ENCODE data around the gene PMAIP1. TPM values are rescaled to one million over a fixed set of nuclear protein-coding genes. Genes with fewer than 3 reads are reported as not detected.

PMAIP1 gene
- total and polyA plus RNA-seq, 9 of the 15 experiments (the other 6 are each of a cell fraction or from before 2014, with no cell fraction given), result 8.0 to 22.9 (median 14.9) TPM

DNA sequence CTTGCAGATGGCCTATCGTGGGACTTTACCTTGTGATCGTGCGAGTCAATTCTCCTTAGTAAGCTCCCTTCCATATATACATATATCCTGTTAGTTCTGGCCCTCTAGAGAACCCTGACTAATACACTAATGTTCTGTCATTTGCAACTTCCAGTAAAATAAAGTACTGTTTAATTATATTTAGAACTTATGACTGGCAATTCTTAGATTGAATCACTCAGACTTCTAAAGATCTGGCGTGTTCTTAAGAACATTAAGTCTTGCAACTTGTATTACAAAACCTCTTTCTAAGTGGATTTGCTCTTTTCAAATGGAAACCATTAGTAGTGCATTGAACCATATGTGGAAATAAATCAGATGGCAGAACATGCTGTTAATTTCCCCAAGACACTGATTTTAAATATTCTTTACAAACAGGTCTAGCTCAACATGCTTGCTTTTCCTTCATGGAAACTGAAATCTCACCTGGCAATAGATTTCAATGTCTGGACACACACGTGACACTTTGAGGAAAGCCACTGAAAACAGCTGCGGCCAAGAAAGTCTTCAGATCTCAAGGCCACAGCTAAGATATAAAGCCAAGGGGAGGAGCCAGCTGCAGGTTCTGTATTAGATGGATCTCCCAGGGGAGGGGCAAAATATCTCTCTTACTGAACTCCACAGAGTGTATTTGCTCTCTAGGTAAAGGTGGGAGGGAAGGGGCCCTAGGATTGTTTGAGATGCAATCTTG is 50.6 kb downstream of the PMAIP1 start:
- H3K36me3 ChIP-seq (ENCODE audit: control insufficient read depth, insufficient read depth, low read length), result no peaks in the 10 kb centered on the region
- H4K20me1 ChIP-seq (replicated peaks; ENCODE audit: control insufficient read depth, insufficient read depth, low read length), result no peaks in the 10 kb centered on the region
- H3K9me3 ChIP-seq (replicated peaks; ENCODE audit: control insufficient read depth, insufficient read depth, low read depth, low read length), result no peaks in the 10 kb centered on the region
- no peak overlapping the region for H3K4me2 ChIP-seq (ENCODE audit: insufficient read depth, low read length)
- ChIA-PET CTCF (ENCODE audit: low intra/inter-chr PET ratio) (no interaction called here), POLR2A (interaction anchor here (1.0 kb wide), 1 partner anchor 30 kb away, joined by 4 read pairs; no protein-coding TSS in a partner anchor)
- DNase-seq (ENCODE audit: extremely low read depth in 1 of 4, low spot score in 3 of 4) (no peak), FAIRE-seq (no peak), ATAC-seq (no peak)
- no peak overlapping the region for H3K27ac ChIP-seq (ENCODE audit: extremely low read depth, low read depth, low read length)
- no peaks in the 10 kb centered on the region for H3K27me3 ChIP-seq (ENCODE audit: control insufficient read depth in 2 of 2, insufficient read depth in 2 of 2, low read length in 2 of 2)
- BruUV-seq (replicated peaks), result no TSS peak
- no peak overlapping the region for H2AFZ ChIP-seq (ENCODE audit: low read depth, low read length)
- 23% methylated on average over 6 of the region's 6 CpGs for WGBS (ENCODE audit: insufficient coverage, low coverage, missing lambda C conversion rate)
- intact Hi-C loops (cut with micrococcal nuclease) (no loop called here), in situ Hi-C loops (cut with MboI) (no loop called here)
- H3K9ac ChIP-seq (ENCODE audit: insufficient read depth in 1 of 2, low read depth in 2 of 2, low read length in 2 of 2), result no peak overlapping the region
- H3K4me3 ChIP-seq, result no peak overlapping the region
- H3K4me1 ChIP-seq (replicated peaks in 1 of 2; ENCODE audit: control insufficient read depth in 2 of 2, insufficient read depth in 2 of 2, low read length in 2 of 2), result no peaks in the 10 kb centered on the region
- no peaks in the 10 kb centered on the region for H3K9me1 ChIP-seq (ENCODE audit: control insufficient read depth, insufficient read depth, low read length)
- TF ChIP-seq TEAD2 (tag; IDR thresholded peaks at IDR 0.05), result no peak
- TF ChIP-seq PML (IDR thresholded peaks at IDR 0.05; ENCODE audit: low read length), result no peak
- H3K79me2 ChIP-seq (ENCODE audit: control insufficient read depth, insufficient read depth, low read length), result no peaks in the 10 kb centered on the region

GRCh38 chr18:59951591-59951990 is 51.8 kb downstream of the PMAIP1 start:
- no peaks in the 10 kb centered on the region for H3K36me3 ChIP-seq (ENCODE audit: control insufficient read depth, insufficient read depth, low read length)
- TF ChIP-seq, protein P1, sequence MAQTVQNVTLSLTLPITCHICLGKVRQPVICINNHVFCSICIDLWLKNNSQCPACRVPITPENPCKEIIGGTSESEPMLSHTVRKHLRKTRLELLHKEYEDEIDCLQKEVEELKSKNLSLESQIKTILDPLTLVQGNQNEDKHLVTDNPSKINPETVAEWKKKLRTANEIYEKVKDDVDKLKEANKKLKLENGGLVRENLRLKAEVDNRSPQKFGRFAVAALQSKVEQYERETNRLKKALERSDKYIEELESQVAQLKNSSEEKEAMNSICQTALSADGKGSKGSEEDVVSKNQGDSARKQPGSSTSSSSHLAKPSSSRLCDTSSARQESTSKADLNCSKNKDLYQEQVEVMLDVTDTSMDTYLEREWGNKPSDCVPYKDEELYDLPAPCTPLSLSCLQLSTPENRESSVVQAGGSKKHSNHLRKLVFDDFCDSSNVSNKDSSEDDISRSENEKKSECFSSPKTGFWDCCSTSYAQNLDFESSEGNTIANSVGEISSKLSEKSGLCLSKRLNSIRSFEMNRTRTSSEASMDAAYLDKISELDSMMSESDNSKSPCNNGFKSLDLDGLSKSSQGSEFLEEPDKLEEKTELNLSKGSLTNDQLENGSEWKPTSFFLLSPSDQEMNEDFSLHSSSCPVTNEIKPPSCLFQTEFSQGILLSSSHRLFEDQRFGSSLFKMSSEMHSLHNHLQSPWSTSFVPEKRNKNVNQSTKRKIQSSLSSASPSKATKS (CRISPR knock-in tag; IDR thresholded peaks at IDR 0.05), result no peak
- TF ChIP-seq CUX1 (CRISPR knock-in tag; IDR thresholded peaks at IDR 0.05) (no peak), MTA3 (IDR thresholded peaks at IDR 0.05; ENCODE audit: borderline replicate concordance) (no peak)
- ChIA-PET POLR2A (no interaction called here), CTCF (ENCODE audit: low intra/inter-chr PET ratio) (no interaction called here)
- whole genome bisulfite sequencing (ENCODE audit: insufficient coverage, low coverage, missing lambda C conversion rate), result 16% methylated on average over 3 of the region's 4 CpGs
- BruUV-seq (replicated peaks), result no TSS peak
- no peak overlapping the region for H3K4me3 ChIP-seq
- DNase-seq (ENCODE audit: extremely low read depth in 1 of 4, low spot score in 3 of 4), result no peak
- H3K9me3 ChIP-seq (replicated peaks; ENCODE audit: control insufficient read depth, insufficient read depth, low read depth, low read length), result no peaks in the 10 kb centered on the region
- no peaks in the 10 kb centered on the region for H3K27me3 ChIP-seq (ENCODE audit: control insufficient read depth in 2 of 2, insufficient read depth in 2 of 2, low read length in 2 of 2)
- H4K20me1 ChIP-seq (replicated peaks; ENCODE audit: control insufficient read depth, insufficient read depth, low read length), result no peaks in the 10 kb centered on the region
- H3K27ac ChIP-seq (ENCODE audit: extremely low read depth, low read depth, low read length), result no peak overlapping the region
- in situ Hi-C loops (cut with MboI) (no loop called here), intact Hi-C loops (cut with micrococcal nuclease) (no loop called here)
- no peak overlapping the region for H3K4me2 ChIP-seq (ENCODE audit: insufficient read depth, low read length)
- ATAC-seq, result no peak
- no peak overlapping the region for H2AFZ ChIP-seq (ENCODE audit: low read depth, low read length)
- no peak for FAIRE-seq
- H3K9me1 ChIP-seq (ENCODE audit: control insufficient read depth, insufficient read depth, low read length), result no peaks in the 10 kb centered on the region
- H3K9ac ChIP-seq (ENCODE audit: insufficient read depth in 1 of 2, low read depth in 2 of 2, low read length in 2 of 2), result no peak overlapping the region
- no peaks in the 10 kb centered on the region for H3K79me2 ChIP-seq (ENCODE audit: control insufficient read depth, insufficient read depth, low read length)
- H3K4me1 ChIP-seq (replicated peaks in 1 of 2; ENCODE audit: control insufficient read depth in 2 of 2, insufficient read depth in 2 of 2, low read length in 2 of 2), result no peaks in the 10 kb centered on the region
